NB4 (cell line): Measurements from ENCODE around the gene TNFRSF8.
A peak's percentile ranks its signal among the peaks of the same experiment; 100 is the strongest.

Experiments used
- DNase-seq: peaks from one replicate; pipeline ENCODE4 v3.0.0; 2010; ENCODE audit warnings: low read depth
- H3K4me3 ChIP-seq: one replicate; pipeline ENCODE4 v1.5.1; 2011; ENCODE audit warnings: mild to moderate bottlenecking, low read depth, low read length, moderate library complexity
- CTCF ChIP-seq: IDR thresholded peaks from one replicate; pipeline ENCODE4 v1.5.1; 2012; ENCODE audit warnings: low read depth, low read length
- MAX ChIP-seq: IDR thresholded peaks from 2 replicates; pipeline ENCODE4 v1.6.1; 2011; ENCODE audit warnings: low read depth, low read length
- MYC ChIP-seq: IDR thresholded peaks from 2 replicates; pipeline ENCODE4 v1.6.1; 2011; ENCODE audit warnings: low read depth, low read length
- POLR2A ChIP-seq: IDR thresholded peaks from 2 replicates; pipeline ENCODE4 v1.6.1; 2011; ENCODE audit warnings: mild to moderate bottlenecking; ENCODE audit not compliant: insufficient read length; ENCODE audit errors: extremely low read depth

The TNFRSF8 gene

GRCh38 chr1:12047120-12047876 is 15.8 kb upstream of the TNFRSF8 start:
- H3K4me3 ChIP-seq: no peak overlapping the region
- no peak for DNase-seq
- TF ChIP-seq MAX: no peak
- no peak for TF ChIP-seq CTCF
- no peak for TF ChIP-seq MYC
- TF ChIP-seq POLR2A: no peak

GRCh38 chr1:12048372-12048771 is 14.7 kb upstream of the TNFRSF8 start:
- H3K4me3 ChIP-seq: no peak overlapping the region
- TF ChIP-seq MAX (no peak), CTCF (no peak), POLR2A (no peak), MYC (no peak)
- DNase-seq: no peak

- no peak for DNase-seq
Observed at GRCh38 chr1:12049616-12050015, 13.5 kb upstream of the TNFRSF8 start.

GRCh38 chr1:12051361-12051760 is 11.7 kb upstream of the TNFRSF8 start:
- no peak overlapping the region for H3K4me3 ChIP-seq
- no peak for TF ChIP-seq CTCF
- no peak for TF ChIP-seq MYC
- no peak for TF ChIP-seq POLR2A
- no peak for TF ChIP-seq MAX
- no peak for DNase-seq

More at GRCh38 chr1:12049616-12050015, 13.5 kb upstream of the TNFRSF8 start:
- H3K4me3 ChIP-seq: no peak overlapping the region
- TF ChIP-seq POLR2A (no peak), CTCF (no peak), MAX (no peak), MYC (no peak)

- peak; percentile 85 for DNase-seq
- no peak overlapping the region for H3K4me3 ChIP-seq
- TF ChIP-seq POLR2A (no peak), MYC (no peak), CTCF (no peak), MAX (no peak)
Observed at GRCh38 chr1:12052008-12052573, 11.0 kb upstream of the TNFRSF8 start.
